ENCODE results near the gene TMEM43.

Gene TMEM43

GRCh38 chr3:14148041-14148985 is 23.5 kb downstream of the TMEM43 start:
- no peaks in the 10 kb centered on the region for H3K9me3 ChIP-seq (ENCODE audit: control insufficient read depth, low read depth, low read length)
- H3K27ac ChIP-seq (ENCODE audit: low read length), result no peak overlapping the region
- H3K4me3 ChIP-seq (ENCODE audit: low read length), result no peak overlapping the region
- peaks cover 9% of the 10 kb centered on the region for H3K4me1 ChIP-seq (ENCODE audit: control insufficient read depth, low read depth, low read length)
- peaks cover 11% of the 10 kb centered on the region for H3K36me3 ChIP-seq (ENCODE audit: control insufficient read depth, low read depth, low read length)
- H3K27me3 ChIP-seq (ENCODE audit: control insufficient read depth, insufficient read depth, low read length), result no peaks in the 10 kb centered on the region
- no peak overlapping the region for H3K9ac ChIP-seq (ENCODE audit: low read length)

GRCh38 chr3:14150078-14150477 is 25.2 kb downstream of the TMEM43 start:
- peaks cover 3% of the 10 kb centered on the region for H3K4me1 ChIP-seq (ENCODE audit: control insufficient read depth, low read depth, low read length)
- no peaks in the 10 kb centered on the region for H3K27me3 ChIP-seq (ENCODE audit: control insufficient read depth, insufficient read depth, low read length)
- H3K36me3 ChIP-seq (ENCODE audit: control insufficient read depth, low read depth, low read length), result peaks cover 19% of the 10 kb centered on the region
- no peak overlapping the region for H3K9ac ChIP-seq (ENCODE audit: low read length)
- no peak overlapping the region for H3K4me3 ChIP-seq (ENCODE audit: low read length)
- no peak overlapping the region for H3K27ac ChIP-seq (ENCODE audit: low read length)
- no peaks in the 10 kb centered on the region for H3K9me3 ChIP-seq (ENCODE audit: control insufficient read depth, low read depth, low read length)

GRCh38 chr3:14150491-14151230 is 25.8 kb downstream of the TMEM43 start:
- no peak overlapping the region for H3K9ac ChIP-seq (ENCODE audit: low read length)
- no peaks in the 10 kb centered on the region for H3K27me3 ChIP-seq (ENCODE audit: control insufficient read depth, insufficient read depth, low read length)
- H3K36me3 ChIP-seq (ENCODE audit: control insufficient read depth, low read depth, low read length), result peaks cover 16% of the 10 kb centered on the region
- no peak overlapping the region for H3K4me3 ChIP-seq (ENCODE audit: low read length)
- H3K27ac ChIP-seq (ENCODE audit: low read length), result no peak overlapping the region
- H3K9me3 ChIP-seq (ENCODE audit: control insufficient read depth, low read depth, low read length), result no peaks in the 10 kb centered on the region
- H3K4me1 ChIP-seq (ENCODE audit: control insufficient read depth, low read depth, low read length), result peaks cover 3% of the 10 kb centered on the region

GRCh38 chr3:14151471-14152083 is 26.7 kb downstream of the TMEM43 start:
- no peak overlapping the region for H3K4me3 ChIP-seq (ENCODE audit: low read length)
- H3K9ac ChIP-seq (ENCODE audit: low read length), result no peak overlapping the region
- H3K27ac ChIP-seq (ENCODE audit: low read length), result no peak overlapping the region
- H3K9me3 ChIP-seq (ENCODE audit: control insufficient read depth, low read depth, low read length), result no peaks in the 10 kb centered on the region
- H3K36me3 ChIP-seq (ENCODE audit: control insufficient read depth, low read depth, low read length), result peaks cover 21% of the 10 kb centered on the region
- no peaks in the 10 kb centered on the region for H3K27me3 ChIP-seq (ENCODE audit: control insufficient read depth, insufficient read depth, low read length)
- H3K4me1 ChIP-seq (ENCODE audit: control insufficient read depth, low read depth, low read length), result peaks cover 3% of the 10 kb centered on the region

- peaks cover 23% of the 10 kb centered on the region for H3K36me3 ChIP-seq (ENCODE audit: control insufficient read depth, low read depth, low read length)
- no peaks in the 10 kb centered on the region for H3K27me3 ChIP-seq (ENCODE audit: control insufficient read depth, insufficient read depth, low read length)
Observed at GRCh38 chr3:14152233-14152962, 27.5 kb downstream of the TMEM43 start.

GRCh38 chr3:14152963-14153355 is 28.1 kb downstream of the TMEM43 start:
- Histone ChIP-seq H3K36me3 (ENCODE audit: control insufficient read depth, low read depth, low read length) (peaks cover 28% of the 10 kb centered on the region), H3K4me1 (ENCODE audit: control insufficient read depth, low read depth, low read length) (peaks cover 3% of the 10 kb centered on the region), H3K9ac (ENCODE audit: low read length) (no peak overlapping the region), H3K27ac (ENCODE audit: low read length) (no peak overlapping the region), H3K4me3 (ENCODE audit: low read length) (no peak overlapping the region), H3K27me3 (ENCODE audit: control insufficient read depth, insufficient read depth, low read length) (no peaks in the 10 kb centered on the region), H3K9me3 (ENCODE audit: control insufficient read depth, low read depth, low read length) (no peaks in the 10 kb centered on the region)

More at GRCh38 chr3:14152233-14152962, 27.5 kb downstream of the TMEM43 start:
- Histone ChIP-seq H3K27ac (ENCODE audit: low read length) (no peak overlapping the region), H3K4me1 (ENCODE audit: control insufficient read depth, low read depth, low read length) (peaks cover 3% of the 10 kb centered on the region), H3K9me3 (ENCODE audit: control insufficient read depth, low read depth, low read length) (no peaks in the 10 kb centered on the region), H3K4me3 (ENCODE audit: low read length) (no peak overlapping the region), H3K9ac (ENCODE audit: low read length) (no peak overlapping the region)

- H3K27me3 ChIP-seq (ENCODE audit: control insufficient read depth, insufficient read depth, low read length), result no peaks in the 10 kb centered on the region
- H3K4me3 ChIP-seq (ENCODE audit: low read length), result no peak overlapping the region
- H3K4me1 ChIP-seq (ENCODE audit: control insufficient read depth, low read depth, low read length), result no peaks in the 10 kb centered on the region
- peaks cover 35% of the 10 kb centered on the region for H3K36me3 ChIP-seq (ENCODE audit: control insufficient read depth, low read depth, low read length)
- H3K27ac ChIP-seq (ENCODE audit: low read length), result no peak overlapping the region
- H3K9me3 ChIP-seq (ENCODE audit: control insufficient read depth, low read depth, low read length), result no peaks in the 10 kb centered on the region
- H3K9ac ChIP-seq (ENCODE audit: low read length), result no peak overlapping the region
Observed at GRCh38 chr3:14153663-14154062, 28.8 kb downstream of the TMEM43 start.

- no peak overlapping the region for H3K4me3 ChIP-seq (ENCODE audit: low read length)
- H3K9ac ChIP-seq (ENCODE audit: low read length), result no peak overlapping the region
- H3K36me3 ChIP-seq (ENCODE audit: control insufficient read depth, low read depth, low read length), result peaks cover 42% of the 10 kb centered on the region
- no peaks in the 10 kb centered on the region for H3K4me1 ChIP-seq (ENCODE audit: control insufficient read depth, low read depth, low read length)
- H3K27ac ChIP-seq (ENCODE audit: low read length), result no peak overlapping the region
- no peaks in the 10 kb centered on the region for H3K9me3 ChIP-seq (ENCODE audit: control insufficient read depth, low read depth, low read length)
- H3K27me3 ChIP-seq (ENCODE audit: control insufficient read depth, insufficient read depth, low read length), result no peaks in the 10 kb centered on the region
Observed at GRCh38 chr3:14154276-14154675, 29.4 kb downstream of the TMEM43 start.

- H3K4me3 ChIP-seq (ENCODE audit: low read length), result no peak overlapping the region
- no peaks in the 10 kb centered on the region for H3K27me3 ChIP-seq (ENCODE audit: control insufficient read depth, insufficient read depth, low read length)
- H3K36me3 ChIP-seq (ENCODE audit: control insufficient read depth, low read depth, low read length), result peaks cover 48% of the 10 kb centered on the region
- H3K9ac ChIP-seq (ENCODE audit: low read length), result no peak overlapping the region
- no peaks in the 10 kb centered on the region for H3K4me1 ChIP-seq (ENCODE audit: control insufficient read depth, low read depth, low read length)
- no peak overlapping the region for H3K27ac ChIP-seq (ENCODE audit: low read length)
- H3K9me3 ChIP-seq (ENCODE audit: control insufficient read depth, low read depth, low read length), result no peaks in the 10 kb centered on the region
Observed at GRCh38 chr3:14154895-14155440, 30.1 kb downstream of the TMEM43 start.

- H3K9me3 ChIP-seq (ENCODE audit: control insufficient read depth, low read depth, low read length), result no peaks in the 10 kb centered on the region
- H3K4me1 ChIP-seq (ENCODE audit: control insufficient read depth, low read depth, low read length), result no peaks in the 10 kb centered on the region
- H3K27ac ChIP-seq (ENCODE audit: low read length), result no peak overlapping the region
- peaks cover 60% of the 10 kb centered on the region for H3K36me3 ChIP-seq (ENCODE audit: control insufficient read depth, low read depth, low read length)
- no peaks in the 10 kb centered on the region for H3K27me3 ChIP-seq (ENCODE audit: control insufficient read depth, insufficient read depth, low read length)
- H3K9ac ChIP-seq (ENCODE audit: low read length), result no peak overlapping the region
- H3K4me3 ChIP-seq (ENCODE audit: low read length), result no peak overlapping the region
Observed at GRCh38 chr3:14156201-14156600, 31.3 kb downstream of the TMEM43 start.
